HT-29 (cell line): ENCODE results near the gene HOXC5. TPM values are rescaled to one million over a fixed set of nuclear protein-coding genes. Genes with fewer than 3 reads are reported as not detected.
"Not testable (repeated sequence)": the region's sequence is repeated elsewhere in the genome, so short reads cannot be mapped to it uniquely, and the experiment has no call there.

Experiments
- DNase-seq: peaks from one replicate; pipeline ENCODE4 v3.0.0-alpha.2; 2015; ENCODE audit warnings: low spot score
- total RNA-seq: library from RNA; depleted of rRNA; stranded (reverse); fragments of >200 nt; shearing (Covaris generic); gene quantifications from 2 replicates; pipeline ENCODE4 v1.2.3, GENCODE V29; 2014

The HOXC5 gene
- total RNA-seq, 1 experiment from 2014 or later: 0.41 TPM

DNA sequence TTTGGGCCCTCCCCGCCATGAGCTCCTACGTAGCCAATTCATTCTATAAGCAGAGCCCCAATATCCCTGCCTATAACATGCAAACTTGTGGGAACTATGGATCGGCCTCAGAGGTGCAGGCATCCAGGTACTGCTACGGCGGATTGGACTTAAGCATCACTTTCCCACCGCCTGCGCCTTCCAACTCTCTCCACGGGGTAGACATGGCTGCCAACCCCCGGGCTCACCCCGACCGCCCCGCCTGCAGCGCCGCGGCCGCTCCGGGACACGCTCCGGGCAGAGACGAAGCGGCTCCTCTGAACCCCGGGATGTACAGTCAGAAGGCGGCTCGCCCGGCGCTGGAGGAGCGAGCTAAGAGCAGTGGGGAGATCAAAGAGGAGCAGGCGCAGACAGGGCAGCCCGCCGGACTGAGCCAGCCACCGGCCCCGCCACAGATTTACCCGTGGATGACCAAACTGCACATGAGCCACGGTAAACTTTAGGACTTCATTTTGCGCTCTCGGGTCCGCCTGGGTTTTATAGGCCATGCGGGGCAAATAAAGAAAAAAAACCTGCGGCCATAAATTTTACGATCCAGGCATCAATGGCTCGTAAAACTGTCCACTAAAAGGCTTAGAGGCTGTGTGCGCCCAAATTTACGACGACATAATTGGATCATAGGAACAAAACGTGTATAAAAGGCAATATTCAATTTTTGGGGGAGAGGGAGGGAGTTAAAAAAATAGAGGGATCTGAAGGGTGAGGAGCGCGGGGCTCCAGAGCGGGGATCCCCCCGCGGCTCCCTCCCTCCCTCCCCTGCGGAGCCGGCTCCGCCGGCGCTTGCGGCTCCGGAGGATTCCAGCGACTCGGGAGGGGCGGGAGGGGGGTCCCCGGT lies 493 bp downstream of the HOXC5 start:
- DNase-seq: peak; percentile 90

DNA sequence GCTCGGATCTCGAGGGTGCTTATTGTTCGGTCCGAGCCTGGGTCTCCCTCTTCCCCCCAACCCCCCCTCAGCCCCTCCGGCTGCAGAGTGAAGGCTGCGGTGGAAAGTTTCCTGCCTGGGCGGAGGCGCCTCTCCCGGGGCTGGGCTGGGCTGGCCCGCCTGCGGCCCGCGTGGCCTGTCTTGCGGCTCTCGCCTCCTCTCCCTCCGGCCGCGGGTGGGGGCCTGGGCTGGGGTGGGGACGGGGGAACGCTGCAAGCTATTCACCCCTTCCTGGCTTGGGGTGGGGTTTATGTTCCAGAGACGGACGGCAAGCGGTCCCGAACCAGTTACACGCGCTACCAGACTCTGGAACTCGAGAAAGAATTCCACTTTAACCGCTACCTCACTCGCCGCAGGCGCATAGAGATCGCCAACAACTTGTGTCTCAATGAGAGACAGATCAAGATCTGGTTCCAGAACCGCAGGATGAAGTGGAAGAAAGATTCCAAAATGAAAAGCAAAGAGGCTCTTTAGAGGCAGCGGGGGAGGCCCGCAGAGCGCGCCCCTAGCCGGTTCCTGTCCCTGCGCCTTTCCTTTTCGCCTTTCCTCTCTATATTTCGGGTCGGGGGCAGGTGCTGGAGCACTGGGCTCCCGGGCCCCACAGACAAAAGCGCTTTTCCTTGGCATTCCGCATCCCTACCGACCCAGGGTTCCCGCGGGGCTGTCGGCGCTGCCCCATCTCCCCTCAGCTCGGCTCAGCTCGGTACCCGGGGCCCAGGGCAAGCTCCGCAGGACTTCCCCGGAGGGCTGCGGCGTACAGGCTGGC lies 1.3 kb downstream of the HOXC5 start:
- DNase-seq: no peak

DNA sequence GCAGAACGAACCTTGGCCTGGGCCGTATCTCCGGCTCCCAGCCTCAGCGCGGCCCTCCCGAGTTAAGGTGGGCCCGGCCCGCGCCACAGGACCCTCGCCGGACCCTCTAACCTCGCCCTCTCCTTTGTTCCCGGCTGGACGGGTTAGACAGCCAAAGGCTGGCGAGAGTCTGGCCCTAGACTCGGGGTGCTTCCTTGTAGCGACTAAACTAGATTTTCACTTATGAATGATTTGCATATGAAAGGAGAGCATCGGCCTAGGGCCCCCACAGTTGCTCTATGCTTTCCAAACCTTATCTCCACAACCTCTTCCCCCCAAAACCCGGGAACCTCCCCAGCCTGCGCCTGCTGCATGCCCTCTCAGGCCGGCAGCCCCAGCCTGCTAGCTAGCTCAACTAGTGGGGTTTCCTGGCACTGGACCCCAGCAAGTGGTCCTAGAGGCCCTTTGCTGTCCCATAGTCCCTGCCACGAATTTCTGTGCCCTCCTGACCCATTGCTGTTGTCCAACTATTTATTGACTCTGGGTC lies 2.0 kb downstream of the HOXC5 start:
- DNase-seq: no peak

DNA sequence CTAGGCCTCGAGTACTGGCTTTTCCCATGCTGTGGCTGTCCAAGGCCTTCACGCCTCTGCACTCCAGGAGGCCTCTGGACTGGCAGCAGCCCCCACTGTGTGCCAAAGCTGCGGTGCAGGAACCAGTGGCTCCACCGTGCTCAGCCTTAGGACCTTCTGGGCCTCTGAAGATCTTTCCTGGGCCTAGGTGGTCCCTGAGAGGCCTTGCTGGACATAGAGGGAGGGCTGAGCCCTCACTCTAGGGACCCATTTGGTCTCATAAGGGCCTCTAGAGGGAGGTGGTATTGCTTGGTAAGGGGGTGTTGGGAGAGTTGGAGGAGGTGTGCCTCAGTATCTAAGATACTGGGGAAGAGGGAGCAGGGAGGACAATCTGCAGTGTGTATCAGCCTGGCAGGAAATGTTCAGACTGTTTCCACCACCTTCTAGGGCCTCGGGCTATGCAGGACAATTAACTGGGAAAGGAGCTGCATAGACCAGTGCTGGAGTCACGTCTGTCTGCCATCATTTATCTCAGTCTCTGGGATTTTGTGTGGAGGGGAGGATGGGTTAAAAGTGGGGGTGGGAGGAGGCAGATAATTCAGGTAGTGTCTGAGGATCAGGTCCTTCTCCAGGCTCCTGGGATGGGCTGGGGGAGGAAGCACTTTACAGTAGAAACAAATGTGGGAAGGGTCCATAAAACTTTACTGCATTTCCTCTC lies 2.9 kb downstream of the HOXC5 start:
- DNase-seq: no peak

DNA sequence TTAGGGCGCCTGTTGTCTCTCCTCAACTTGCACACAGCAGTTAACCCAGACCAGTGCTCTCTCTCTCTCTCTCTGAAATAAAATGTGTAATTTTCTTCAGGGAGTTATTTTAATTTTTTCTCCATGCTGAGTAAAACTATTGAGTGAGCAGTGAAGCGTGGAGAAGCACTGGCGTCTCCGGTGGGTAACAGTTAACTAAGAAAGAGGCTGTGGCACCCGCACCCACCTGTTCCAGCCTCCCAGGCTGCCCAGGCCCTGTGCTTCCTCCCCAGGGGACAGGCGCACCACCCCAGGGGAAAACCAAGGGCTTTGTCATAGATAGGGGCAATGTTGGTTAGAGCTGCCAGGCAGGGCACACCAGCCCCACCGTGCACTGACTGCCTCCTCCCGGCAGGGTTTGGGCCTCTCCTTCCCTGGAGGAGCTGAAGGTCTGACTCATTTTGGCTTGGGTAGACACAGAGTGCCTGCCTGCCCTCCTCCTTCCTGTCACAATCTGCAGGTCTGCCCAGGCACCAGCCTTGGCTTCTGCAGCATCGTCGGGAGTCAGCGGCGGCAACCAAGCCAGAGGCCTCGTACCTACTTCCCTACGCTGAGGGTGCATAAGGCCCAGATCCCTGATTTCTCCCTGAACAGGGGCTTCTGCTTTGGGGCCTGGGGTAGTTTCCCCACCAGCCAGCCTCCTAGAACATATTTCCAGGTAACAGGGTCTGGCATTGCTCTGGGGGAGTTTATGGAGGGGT lies 3.9 kb downstream of the HOXC5 start:
- DNase-seq: peak; percentile 63

DNA sequence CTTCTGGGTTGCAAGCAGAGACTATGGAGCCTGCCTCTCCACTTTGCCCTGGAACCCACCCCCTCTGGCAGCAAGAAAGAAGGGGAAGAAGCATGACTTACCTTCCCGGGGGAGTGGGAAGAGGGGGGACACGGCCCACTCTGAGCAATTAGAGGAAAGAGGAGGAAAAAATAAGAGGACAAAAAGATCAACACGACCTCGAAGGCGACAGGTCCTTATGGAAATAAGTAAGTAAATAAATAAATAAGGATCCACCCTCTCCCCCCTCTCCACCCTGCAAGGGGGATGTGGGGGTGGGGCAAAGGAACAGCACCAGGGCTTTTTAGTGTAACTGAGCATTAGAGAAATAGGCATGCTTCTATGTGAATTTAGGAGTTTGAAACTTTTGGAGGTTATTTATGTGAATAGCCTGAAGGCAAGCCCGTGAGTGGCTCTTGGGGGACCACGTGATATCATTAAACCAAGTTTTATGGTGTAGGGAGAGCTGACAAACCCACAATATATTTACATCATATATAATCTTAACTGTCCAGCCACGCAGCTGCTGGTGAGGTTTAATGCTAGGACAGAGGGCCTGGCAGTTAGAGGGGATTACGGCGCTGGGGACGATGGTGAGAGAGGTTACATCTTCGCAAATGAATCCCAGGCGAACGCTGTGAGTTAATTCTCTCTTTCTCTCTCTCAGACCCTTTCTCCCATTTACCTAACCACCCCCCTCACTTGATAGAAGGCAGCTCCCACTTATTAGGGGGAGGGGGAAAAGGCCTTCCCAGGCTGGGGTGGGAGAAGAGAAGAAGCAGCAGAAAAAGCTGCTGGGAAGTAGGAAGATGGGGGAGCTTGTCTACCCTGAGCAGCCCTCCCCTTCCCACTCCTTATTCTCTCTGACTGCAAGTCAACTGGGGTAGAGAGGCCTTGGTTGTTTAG lies 4.8 kb downstream of the HOXC5 start:
- DNase-seq: peak; percentile 31

DNA sequence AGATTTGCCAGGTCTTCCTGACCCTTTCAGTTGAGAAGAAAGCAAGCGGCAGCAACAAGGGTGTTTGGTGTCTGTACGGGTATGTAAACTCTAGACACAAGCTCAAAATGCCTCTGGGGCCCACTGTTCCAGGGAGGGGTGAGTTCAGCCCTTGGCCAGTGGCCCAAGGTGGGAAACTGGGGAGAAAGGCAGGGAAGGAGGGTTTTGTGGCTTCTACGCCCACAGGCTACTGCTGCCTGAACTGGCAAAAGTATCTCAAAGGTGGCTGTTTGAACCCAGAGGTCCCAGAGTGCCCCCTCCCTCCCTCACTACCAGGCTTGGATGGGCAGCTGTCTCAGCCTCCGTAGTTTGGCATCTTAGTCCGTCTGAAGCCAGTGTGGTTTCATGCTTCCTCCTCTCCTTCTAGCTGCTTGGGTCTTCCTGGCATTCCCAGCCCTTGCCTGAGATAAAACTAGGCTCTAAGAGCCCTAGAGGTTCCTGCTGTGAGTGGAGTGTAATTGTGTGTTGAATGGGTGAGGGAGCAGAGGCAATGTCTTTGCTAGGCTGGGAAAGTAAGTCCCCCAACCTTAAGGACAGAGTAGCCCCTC lies 5.5 kb downstream of the HOXC5 start:
- peak; percentile 57 for DNase-seq

DNA sequence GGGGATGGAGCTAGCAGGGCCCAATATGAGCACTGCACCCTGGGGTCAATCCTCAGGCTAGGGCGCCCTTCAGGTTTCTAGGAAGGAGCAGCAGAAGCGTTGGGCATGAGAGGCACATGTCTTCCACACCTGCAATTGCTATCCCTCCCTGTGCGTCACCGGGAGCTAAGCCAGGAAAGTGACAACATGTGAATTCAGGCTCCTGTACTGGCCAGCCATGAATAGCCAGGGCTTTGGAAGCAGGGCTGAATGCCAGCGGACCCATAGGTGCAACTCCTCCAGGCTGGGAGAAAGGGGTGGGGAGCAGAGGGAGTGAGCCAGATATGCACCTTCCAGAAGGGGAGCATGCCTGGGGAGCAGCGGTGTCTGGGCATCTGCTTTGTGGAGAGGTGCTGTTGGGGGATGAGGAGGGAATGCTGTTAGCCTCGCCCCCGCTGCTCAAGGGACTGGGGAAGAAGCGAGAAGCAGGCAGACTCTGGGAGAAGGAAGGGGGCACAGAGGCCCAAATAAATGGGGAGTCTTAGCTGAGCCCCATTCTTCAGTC lies 6.1 kb downstream of the HOXC5 start:
- DNase-seq: peak; percentile 91

DNA sequence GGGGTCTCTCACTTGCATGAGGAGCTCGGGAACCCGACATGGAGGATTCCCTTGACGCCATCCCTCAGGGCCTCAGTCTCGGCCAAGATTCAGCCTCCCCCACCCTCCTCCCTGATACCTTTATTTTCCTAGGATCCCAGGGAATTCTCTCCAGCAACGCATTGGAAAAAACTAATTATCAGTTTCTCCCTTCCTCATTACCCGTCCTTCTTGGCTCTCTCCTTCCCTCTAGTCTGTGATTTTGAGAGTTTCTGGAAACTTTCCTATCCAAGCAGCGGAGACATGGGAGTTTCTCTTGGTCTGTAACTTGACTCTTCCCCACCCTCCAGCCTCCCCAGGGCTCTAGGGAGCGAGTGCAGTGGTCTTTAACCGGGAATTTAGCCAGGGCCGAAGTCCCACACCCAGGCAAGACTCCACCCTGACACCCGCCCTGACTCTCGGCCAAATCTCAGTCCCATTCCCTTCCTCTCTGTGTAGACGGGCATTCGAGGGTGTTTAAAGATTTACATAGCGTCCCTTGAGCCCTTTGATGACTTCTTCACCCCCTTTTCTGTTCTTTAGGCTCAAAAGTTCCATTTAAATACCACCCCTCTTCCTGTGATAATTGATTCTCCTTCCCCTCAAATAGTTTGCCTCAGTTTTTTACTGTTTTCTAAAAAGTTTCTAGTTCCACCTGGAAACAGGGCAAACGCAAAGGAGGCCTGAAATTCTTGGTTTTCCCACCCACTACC lies 6.7 kb downstream of the HOXC5 start:
- DNase-seq: peak; percentile 41

DNA sequence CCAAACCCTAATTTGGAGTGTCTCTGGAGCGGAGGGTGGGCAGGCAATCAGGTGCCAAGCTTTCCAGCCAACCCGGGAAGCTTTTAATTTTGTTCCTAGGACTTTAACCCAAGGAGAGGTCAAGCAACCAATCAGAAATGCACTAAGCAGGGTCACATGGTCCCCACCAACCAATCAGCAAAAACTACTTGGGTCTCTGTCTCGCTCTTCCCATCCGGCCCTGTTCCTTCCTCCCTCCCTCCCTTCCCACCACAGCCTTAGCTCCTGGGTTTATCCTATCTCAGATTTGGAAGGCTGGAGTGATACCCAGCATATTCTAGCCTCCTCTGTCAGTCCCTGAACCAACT lies 7.3 kb downstream of the HOXC5 start:
- peak; percentile 64 for DNase-seq

DNA sequence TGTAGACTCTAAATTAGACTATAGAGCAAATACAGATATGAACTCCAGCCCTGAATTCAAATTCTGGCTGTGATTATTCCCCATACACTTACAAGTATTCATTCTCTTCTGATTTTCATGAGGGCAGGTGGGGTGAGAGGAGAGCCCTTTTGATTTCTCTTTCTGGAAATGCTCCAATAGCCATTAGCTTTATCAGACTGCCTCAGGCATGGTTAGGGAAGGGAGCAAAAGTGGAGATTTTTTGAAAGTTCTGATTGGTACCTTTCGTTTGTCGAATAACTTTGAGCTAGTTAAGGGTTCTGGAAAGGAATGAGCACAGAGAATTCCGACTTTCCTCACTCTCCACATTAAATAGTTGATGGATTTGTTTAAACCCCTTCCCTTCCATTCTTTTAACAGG lies 7.8 kb downstream of the HOXC5 start:
- DNase-seq: no peak

DNA sequence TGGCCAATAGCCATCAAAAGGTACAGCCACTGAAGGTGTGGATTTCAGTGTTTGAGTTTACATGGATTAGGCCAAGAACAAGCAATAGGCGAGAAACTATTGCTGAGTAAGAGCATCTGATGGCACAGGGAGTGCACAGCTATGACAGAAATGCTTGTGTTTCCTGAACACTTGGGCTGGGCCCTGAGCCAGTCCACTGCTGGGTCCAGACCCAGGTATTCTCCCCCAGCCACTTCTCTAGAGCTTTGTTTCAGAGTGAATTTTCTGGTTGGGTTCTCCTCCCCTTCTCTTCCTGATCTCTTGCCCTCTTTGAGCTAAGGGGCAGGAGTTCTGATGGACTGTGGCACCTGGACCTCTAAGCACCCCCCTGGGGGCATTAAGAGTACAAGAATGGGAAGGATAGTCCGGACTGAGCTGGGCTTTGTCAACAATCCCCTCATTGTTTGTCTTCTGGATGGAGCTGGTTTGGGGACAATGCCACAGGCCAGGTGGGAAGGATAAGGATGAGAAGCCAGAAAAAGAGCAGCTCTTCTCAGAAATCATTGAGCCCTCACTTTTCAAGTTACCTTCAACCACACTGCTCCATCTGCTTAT lies 8.3 kb downstream of the HOXC5 start:
- DNase-seq: no peak

DNA sequence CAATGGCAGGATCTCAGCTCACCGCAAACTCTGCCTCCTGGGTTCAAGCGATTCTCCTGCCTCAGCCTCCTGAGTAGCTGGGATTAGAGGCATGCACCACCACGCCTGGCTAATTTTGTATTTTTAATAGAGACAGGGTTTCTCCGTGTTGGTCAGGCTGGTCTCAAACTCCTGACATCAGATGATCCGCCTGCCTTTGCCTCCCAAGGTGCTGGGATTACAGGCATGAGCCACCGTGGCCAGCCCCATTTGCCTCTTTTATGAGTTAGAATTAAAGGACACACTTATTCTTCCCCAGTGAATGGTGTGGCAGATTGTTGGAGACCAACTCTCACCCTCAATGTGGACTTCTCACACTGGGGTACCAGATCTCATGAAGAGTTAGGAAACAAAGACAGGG lies 9.2 kb downstream of the HOXC5 start:
- DNase-seq: not testable (repeated sequence)

DNA sequence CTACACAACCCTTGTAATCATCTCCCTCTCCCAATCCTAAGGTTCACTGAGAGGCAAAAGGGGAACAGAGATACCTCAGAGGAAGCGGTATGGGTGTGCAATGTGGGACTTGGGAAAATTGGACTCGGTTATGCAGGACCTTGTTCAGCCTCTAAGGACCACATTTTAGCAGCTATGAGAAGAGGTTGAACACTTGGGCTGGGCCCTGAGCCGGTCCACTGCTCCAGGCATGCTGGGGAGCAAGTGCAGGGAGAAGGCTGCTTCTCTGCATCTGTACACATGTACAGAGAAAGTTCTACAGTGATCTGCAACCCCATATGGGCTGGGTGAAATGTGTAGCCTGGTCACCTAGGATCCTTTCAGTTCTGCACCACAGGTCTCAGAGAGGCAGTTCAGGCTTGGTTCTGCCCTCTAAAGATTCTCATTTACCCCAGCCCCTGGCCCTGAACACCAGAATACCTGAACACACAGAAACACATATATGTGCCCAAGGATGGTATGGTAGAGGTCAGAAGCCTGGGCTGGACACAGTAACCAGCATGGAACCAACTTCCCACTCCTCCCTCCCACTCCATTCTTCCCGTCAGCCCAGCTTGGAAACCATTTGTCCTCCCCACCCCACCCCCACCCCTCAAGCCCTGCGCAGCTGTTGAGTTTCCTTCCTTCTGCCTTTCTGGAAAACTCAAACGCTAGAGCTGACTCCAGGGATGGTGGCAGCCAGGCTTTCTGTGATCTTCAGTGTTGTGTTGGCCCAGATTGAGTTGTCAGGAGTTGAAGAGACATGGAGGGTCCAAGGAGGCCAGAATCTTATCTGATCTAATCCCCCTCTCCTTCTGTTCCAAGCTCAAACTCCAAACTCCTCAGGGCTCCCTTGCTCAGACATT lies 10.4 kb downstream of the HOXC5 start:
- no peak for DNase-seq

DNA sequence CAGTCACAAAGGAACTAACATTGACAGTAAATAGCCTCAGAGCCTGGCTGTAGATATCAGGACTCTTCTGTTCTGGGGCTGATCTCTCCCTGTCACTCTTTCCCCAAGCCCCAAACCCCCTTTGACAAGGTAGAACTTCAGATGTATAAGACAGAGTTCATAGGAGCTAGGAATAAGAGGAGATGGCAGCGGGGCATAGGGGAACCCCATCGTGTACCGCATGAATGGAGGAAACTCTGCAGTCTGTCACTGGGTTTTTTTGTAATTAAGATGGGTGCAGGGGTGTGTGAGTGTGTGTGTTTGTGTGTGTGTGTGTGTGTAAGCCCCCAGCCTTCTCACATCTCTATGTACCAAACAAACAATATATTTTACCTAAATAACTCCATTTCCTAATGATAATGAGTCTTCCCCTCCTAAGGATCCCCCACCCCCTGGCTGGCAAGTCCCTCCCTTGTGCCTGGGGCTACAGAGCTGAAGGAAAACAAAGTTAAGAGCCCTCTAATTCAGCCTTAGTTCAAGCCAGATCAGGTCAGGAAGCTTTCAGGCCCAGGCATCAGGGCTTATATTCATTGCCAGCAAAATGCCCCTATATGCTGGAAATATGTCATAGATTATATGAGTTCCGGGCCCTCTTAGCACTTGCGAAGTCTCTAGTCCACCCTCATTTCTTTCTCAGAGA lies 11.7 kb downstream of the HOXC5 start:
- DNase-seq: no peak

DNA sequence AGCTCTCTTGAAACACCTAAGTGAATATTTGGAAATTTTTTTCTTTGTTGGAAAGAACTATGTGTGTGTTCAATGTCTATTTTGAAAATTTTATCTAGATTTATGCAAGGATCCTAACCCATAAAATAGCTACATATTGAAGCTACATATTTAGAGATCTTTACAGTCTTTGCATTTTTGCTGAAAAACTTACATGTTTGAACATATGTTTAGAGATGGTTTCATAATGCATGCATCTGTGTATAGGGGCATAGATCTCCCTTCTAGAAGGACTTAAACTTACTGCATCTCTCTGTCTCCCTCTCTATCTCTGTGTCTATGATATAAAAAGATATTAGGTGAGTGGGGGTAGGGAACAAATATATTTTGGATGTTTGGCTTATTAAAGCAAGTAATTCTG lies 12.6 kb downstream of the HOXC5 start:
- DNase-seq: no peak
